ENCODE measurements around the gene SEPTIN2. TPM values are rescaled to one million over a fixed set of nuclear protein-coding genes. Genes with fewer than 3 reads are reported as not detected.
A peak's percentile ranks its signal among the peaks of the same experiment; 100 is the strongest.
"Not testable (repeated sequence)": the region's sequence is repeated elsewhere in the genome, so short reads cannot be mapped to it uniquely, and the experiment has no call there.

The SEPTIN2 gene
- total RNA-seq, 1 donor from 2014 or later: 266 TPM

GRCh38 chr2:241351640-241352031, 35.9 kb downstream of the SEPTIN2 start:
- no peak for DNase-seq

- no peak for DNase-seq
Observed at GRCh38 chr2:241352227-241352626, 36.5 kb downstream of the SEPTIN2 start.

GRCh38 chr2:241354668-241355658, 39.2 kb downstream of the SEPTIN2 start:
- peak; percentile 14 for DNase-seq

- DNase-seq: peak; percentile 99
Observed at GRCh38 chr2:241355983-241356870, 40.5 kb downstream of the SEPTIN2 start, which contains the start of gene FARP2. Gene FARP2 (plus strand): TSS chr2:241356285. CDS start chr2:241373108, 16,823 bp downstream.

- DNase-seq: no peak
Observed at GRCh38 chr2:241356871-241357260, 41.1 kb downstream of the SEPTIN2 start.

- no peak for DNase-seq
Observed at GRCh38 chr2:241357531-241357930, 41.8 kb downstream of the SEPTIN2 start.

GRCh38 chr2:241358470-241358869, 42.7 kb downstream of the SEPTIN2 start:
- no peak for DNase-seq

GRCh38 chr2:241359481-241360045, 43.8 kb downstream of the SEPTIN2 start:
- DNase-seq: no peak

GRCh38 chr2:241363426-241363825, 47.7 kb downstream of the SEPTIN2 start:
- DNase-seq: no peak

- DNase-seq: no peak
Observed at GRCh38 chr2:241364781-241365180, 49.1 kb downstream of the SEPTIN2 start.

GRCh38 chr2:241366678-241367077, 51.0 kb downstream of the SEPTIN2 start:
- no peak for DNase-seq

GRCh38 chr2:241368643-241369042, 52.9 kb downstream of the SEPTIN2 start:
- DNase-seq: no peak

GRCh38 chr2:241372361-241372992, 56.8 kb downstream of the SEPTIN2 start:
- DNase-seq: no peak

- DNase-seq: no peak
Observed at GRCh38 chr2:241373446-241373845, 57.7 kb downstream of the SEPTIN2 start.

GRCh38 chr2:241373906-241374305, 58.2 kb downstream of the SEPTIN2 start:
- DNase-seq: not testable (repeated sequence)

- no peak for DNase-seq
Observed at GRCh38 chr2:241375300-241375699, 59.6 kb downstream of the SEPTIN2 start.

- no peak for DNase-seq
Observed at GRCh38 chr2:241376808-241377207, 61.1 kb downstream of the SEPTIN2 start.

- DNase-seq: no peak
Observed at GRCh38 chr2:241378816-241379215, 63.1 kb downstream of the SEPTIN2 start.

GRCh38 chr2:241379481-241380480, 64.1 kb downstream of the SEPTIN2 start:
- DNase-seq: no peak

GRCh38 chr2:241381872-241382271, 66.1 kb downstream of the SEPTIN2 start:
- DNase-seq: no peak

GRCh38 chr2:241385450-241385849, 69.7 kb downstream of the SEPTIN2 start:
- DNase-seq: not testable (repeated sequence)
